MM.1S (cell line): ENCODE results near the gene AHCYL2.
"Not testable (repeated sequence)": the region's sequence is repeated elsewhere in the genome, so short reads cannot be mapped to it uniquely, and the experiment has no call there.

Experiments used
- DNase-seq: peaks from one replicate; pipeline ENCODE4 v3.0.0-alpha.2; 2015
- H2AFZ ChIP-seq: fragments of 300-600 bp; sonication (generic); 2 replicates; pipeline ENCODE4 v1.6.0; 2016; ENCODE audit warnings: antibody characterized with exemption, low read length
- H3F3A ChIP-seq: fragments of 300-600 bp; sonication (generic); 2 replicates; pipeline ENCODE4 v1.6.1; 2016; ENCODE audit warnings: mild to moderate bottlenecking, antibody characterized with exemption, low read length, moderate library complexity, mixed read lengths; ENCODE audit not compliant: insufficient read depth
- H3K27ac ChIP-seq: fragments of 300-600 bp; sonication (generic); 2 replicates; pipeline ENCODE4 v1.5.1; 2016; ENCODE audit warnings: mild to moderate bottlenecking, low read length
- H3K27me3 ChIP-seq: fragments of 300-600 bp; sonication (generic); replicated peaks from 2 replicates; pipeline ENCODE4 v1.6.0; 2016; ENCODE audit warnings: low read length; ENCODE audit not compliant: insufficient read depth
- H3K36me3 ChIP-seq: fragments of 300-600 bp; sonication (generic); replicated peaks from 2 replicates; pipeline ENCODE4 v1.6.1; 2016; ENCODE audit warnings: mild to moderate bottlenecking, low read length, mixed read lengths; ENCODE audit not compliant: insufficient read depth
- H3K4me1 ChIP-seq: fragments of 300-600 bp; sonication (generic); 2 replicates; pipeline ENCODE4 v1.6.1; 2016; ENCODE audit warnings: low read length, mixed read lengths
- H3K4me2 ChIP-seq: fragments of 300-600 bp; sonication (generic); 2 replicates; pipeline ENCODE4 v1.6.0; 2016; ENCODE audit warnings: low read depth, low read length
- H3K4me3 ChIP-seq: fragments of 300-600 bp; sonication (generic); 2 replicates; pipeline ENCODE4 v1.5.1; 2016; ENCODE audit warnings: low read length, mixed read lengths
- H3K79me2 ChIP-seq: fragments of 300-600 bp; sonication (generic); 2 replicates; pipeline ENCODE4 v1.6.1; 2016; ENCODE audit warnings: mixed run types, low read length, mixed read lengths
- H3K9ac ChIP-seq: fragments of 300-600 bp; sonication (generic); 2 replicates; pipeline ENCODE4 v1.6.1; 2016; ENCODE audit warnings: low read length, mixed read lengths
- H3K9me2 ChIP-seq: fragments of 300-600 bp; sonication (generic); replicated peaks from 2 replicates; pipeline ENCODE4 v1.6.1; 2016; ENCODE audit warnings: mild to moderate bottlenecking, low read length, mixed read lengths; ENCODE audit not compliant: insufficient read depth
- H3K9me3 ChIP-seq: fragments of 300-600 bp; sonication (generic); replicated peaks from 2 replicates; pipeline ENCODE4 v1.6.1; 2016; ENCODE audit warnings: mild to moderate bottlenecking, low read length, mixed read lengths; ENCODE audit not compliant: insufficient read depth
- H4K20me1 ChIP-seq: fragments of 300-600 bp; sonication (generic); 2 replicates; pipeline ENCODE4 v1.6.1; 2016; ENCODE audit warnings: mild to moderate bottlenecking, low read length, moderate library complexity, mixed read lengths; ENCODE audit not compliant: insufficient read depth
- EZH2 ChIP-seq: fragments of 300-600 bp; sonication (generic); optimal IDR thresholded peaks from 2 replicates; pipeline ENCODE3; 2017; ENCODE audit warnings: low read depth, mild to moderate bottlenecking, antibody characterized with exemption, low read length, mixed read lengths
- EZH2phosphoT487 ChIP-seq: fragments of 300-600 bp; sonication (generic); IDR thresholded peaks from 2 replicates; pipeline ENCODE4 v1.6.1; 2018; ENCODE audit warnings: antibody characterized with exemption, low read length
- TF ChIP-seq, protein P1 (sequence below): fragments of 300-600 bp; sonication (generic); IDR thresholded peaks from 2 replicates; pipeline ENCODE4 v1.5.1; 2016; ENCODE audit warnings: antibody characterized with exemption, low read length, mixed read lengths

AHCYL2 gene

DNA sequence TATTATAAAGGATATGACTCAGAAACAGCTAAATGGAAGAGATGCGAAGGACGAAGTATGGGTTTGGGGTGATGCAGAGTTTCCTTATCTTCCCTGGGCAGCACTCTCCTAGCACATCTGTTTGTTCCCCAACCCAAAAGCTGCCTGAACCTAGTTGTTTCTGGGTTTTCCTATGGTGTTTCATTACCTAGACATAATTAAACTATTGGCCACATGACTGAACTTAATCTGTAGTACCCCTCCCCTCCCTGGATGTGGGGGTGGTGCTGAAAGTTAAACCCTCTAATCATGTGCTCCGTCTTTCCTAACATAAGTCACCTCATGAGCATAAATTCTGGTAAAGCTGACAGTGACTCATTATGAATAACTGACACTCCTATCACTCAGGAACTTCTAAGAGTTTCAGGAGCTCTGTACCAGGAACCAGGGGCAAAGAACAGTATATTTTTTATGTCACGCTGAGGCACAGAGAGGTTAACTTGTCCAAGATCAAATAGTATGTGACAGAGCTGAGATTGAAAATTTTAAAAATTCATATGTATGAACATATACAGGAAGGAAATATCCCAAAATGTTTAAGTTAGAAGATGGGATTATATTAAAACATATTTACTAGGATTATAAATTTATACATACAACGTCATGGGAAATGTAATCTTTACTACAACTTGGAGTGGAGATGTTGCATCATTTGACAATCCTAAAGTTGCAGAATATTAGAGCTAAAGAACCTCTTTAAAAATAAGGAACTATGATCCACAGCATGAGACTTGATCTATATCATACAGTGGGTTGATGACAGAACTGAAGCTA is 214.2 kb downstream of the AHCYL2 start:
- Histone ChIP-seq H3K36me3 (no peaks in the 10 kb centered on the region), H3K27ac (no peak overlapping the region), H2AFZ (no peak overlapping the region), H3K79me2 (0 out of 2 replicates have a peak, but pooled peaks cover 6% of the 10 kb centered on the region), H3K4me1 (peaks cover 5% of the 10 kb centered on the region; the same call in 1 of the 2 replicates), H3K4me3 (no peak overlapping the region), H3F3A (no peaks in the 10 kb centered on the region), H3K9me3 (no peaks in the 10 kb centered on the region), H3K9ac (no peak overlapping the region), H3K4me2 (no peak overlapping the region), H3K27me3 (no peaks in the 10 kb centered on the region; the same call in 1 of the 2 replicates), H4K20me1 (no peaks in the 10 kb centered on the region; the same call in 1 of the 2 replicates), H3K9me2 (no peaks in the 10 kb centered on the region)
- no peak for DNase-seq
- TF ChIP-seq EZH2phosphoT487: no peak
- no peak for TF ChIP-seq EZH2
- TF ChIP-seq, protein P1, sequence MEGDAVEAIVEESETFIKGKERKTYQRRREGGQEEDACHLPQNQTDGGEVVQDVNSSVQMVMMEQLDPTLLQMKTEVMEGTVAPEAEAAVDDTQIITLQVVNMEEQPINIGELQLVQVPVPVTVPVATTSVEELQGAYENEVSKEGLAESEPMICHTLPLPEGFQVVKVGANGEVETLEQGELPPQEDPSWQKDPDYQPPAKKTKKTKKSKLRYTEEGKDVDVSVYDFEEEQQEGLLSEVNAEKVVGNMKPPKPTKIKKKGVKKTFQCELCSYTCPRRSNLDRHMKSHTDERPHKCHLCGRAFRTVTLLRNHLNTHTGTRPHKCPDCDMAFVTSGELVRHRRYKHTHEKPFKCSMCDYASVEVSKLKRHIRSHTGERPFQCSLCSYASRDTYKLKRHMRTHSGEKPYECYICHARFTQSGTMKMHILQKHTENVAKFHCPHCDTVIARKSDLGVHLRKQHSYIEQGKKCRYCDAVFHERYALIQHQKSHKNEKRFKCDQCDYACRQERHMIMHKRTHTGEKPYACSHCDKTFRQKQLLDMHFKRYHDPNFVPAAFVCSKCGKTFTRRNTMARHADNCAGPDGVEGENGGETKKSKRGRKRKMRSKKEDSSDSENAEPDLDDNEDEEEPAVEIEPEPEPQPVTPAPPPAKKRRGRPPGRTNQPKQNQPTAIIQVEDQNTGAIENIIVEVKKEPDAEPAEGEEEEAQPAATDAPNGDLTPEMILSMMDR: no peak

DNA sequence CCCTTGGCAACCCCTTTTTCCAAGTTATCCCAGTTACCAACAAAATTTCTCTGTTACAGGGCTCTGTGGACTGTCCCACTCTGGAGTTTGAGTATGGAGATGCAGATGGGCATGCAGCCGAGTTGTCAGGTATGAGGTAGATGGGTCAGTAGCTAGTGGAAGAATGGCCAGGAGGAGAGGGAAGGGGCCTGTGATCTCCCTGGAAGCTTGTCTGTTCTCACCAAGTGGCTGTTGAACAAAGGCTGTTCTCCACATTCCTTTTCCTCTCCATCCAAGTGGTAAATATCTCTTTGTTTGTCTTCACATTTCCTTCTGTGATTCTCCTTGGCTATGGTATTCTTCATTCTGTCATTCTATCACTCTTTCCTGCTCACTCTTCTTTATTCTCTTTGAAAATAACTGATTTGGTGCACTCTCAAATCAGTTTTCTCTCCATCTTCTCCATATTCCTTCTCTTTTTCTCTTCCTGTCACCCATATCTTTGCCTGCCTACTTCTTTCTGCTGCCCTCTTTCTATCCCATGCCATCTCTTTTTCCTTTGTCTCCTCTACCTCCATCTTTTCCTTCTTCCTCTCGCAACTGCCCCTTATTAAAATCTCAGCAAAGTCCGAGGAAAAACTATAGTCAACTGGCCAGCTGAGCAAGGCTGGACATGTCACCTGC is 215.3 kb downstream of the AHCYL2 start:
- DNase-seq: no peak
- Histone ChIP-seq H3K27me3 (no peaks in the 10 kb centered on the region; the same call in 1 of the 2 replicates), H3K36me3 (no peaks in the 10 kb centered on the region), H3F3A (no peaks in the 10 kb centered on the region), H3K4me1 (peaks cover 3% of the 10 kb centered on the region; the same call in 1 of the 2 replicates), H3K79me2 (0 out of 2 replicates have a peak, but pooled peaks cover 2% of the 10 kb centered on the region), H3K9me2 (no peaks in the 10 kb centered on the region), H2AFZ (no peak overlapping the region), H3K9ac (no peak overlapping the region), H3K4me3 (no peak overlapping the region), H4K20me1 (no peaks in the 10 kb centered on the region; the same call in 1 of the 2 replicates), H3K4me2 (no peak overlapping the region), H3K9me3 (no peaks in the 10 kb centered on the region), H3K27ac (no peak overlapping the region)
- TF ChIP-seq EZH2phosphoT487 (no peak), EZH2 (no peak)
- TF ChIP-seq, protein P1: no peak

DNA sequence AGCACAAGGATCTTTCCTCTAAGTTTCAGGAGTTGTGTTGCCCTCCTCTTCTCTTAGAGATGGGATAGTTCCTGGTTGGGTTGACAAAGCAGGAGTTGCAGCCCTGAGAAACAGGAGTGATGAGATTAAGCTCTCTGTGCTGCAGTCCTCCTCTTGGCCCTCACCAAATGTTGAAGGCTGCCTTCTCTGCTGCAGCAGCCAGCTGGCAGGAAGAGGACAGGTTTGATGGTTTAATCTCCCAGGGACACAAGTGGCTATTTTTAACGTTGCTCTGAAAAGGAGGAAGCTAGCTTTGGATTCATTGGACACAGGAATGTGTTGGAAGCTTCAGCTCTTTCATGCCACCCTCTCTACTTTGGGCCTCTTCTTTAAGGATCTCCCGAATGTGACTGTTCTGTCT is 218.8 kb downstream of the AHCYL2 start:
- TF ChIP-seq EZH2: no peak
- TF ChIP-seq, protein P1: no peak
- TF ChIP-seq EZH2phosphoT487: no peak
- no peaks in the 10 kb centered on the region for H3K9me3 ChIP-seq
- H3K9me2 ChIP-seq: no peaks in the 10 kb centered on the region
- no peak overlapping the region for H3K4me2 ChIP-seq
- no peaks in the 10 kb centered on the region for H3K79me2 ChIP-seq
- no peak overlapping the region for H3K27ac ChIP-seq
- H2AFZ ChIP-seq: no peak overlapping the region
- no peaks in the 10 kb centered on the region; the same call in 1 of the 2 replicates for H4K20me1 ChIP-seq
- no peaks in the 10 kb centered on the region for H3F3A ChIP-seq
- no peaks in the 10 kb centered on the region for H3K27me3 ChIP-seq
- DNase-seq: no peak
- no peaks in the 10 kb centered on the region for H3K36me3 ChIP-seq
- no peak overlapping the region for H3K9ac ChIP-seq
- H3K4me1 ChIP-seq: no peaks in the 10 kb centered on the region
- H3K4me3 ChIP-seq: no peak overlapping the region

DNA sequence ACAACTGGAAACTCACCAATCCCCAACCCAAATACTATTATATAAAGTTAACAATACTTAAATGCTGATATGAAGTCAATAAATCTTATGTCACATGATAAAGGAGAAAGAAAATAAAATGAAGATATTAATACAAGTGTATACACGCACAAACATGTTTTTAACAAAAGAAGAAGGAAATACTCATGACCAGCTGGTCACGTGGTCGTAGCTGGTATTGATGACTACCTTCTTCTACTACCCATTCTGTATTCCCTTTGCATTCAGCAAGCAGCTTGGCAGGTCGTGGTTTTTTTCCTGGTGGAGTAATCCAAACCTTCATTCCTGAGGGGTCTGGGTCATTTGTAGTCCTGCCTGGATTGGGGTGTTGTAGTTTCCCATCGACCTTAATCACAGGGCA is 219.9 kb downstream of the AHCYL2 start:
- not testable (repeated sequence) for H3K27me3 ChIP-seq, H3K4me2 ChIP-seq, H3K36me3 ChIP-seq, DNase-seq, H3K4me1 ChIP-seq, H3F3A ChIP-seq, H3K9me2 ChIP-seq, H3K9ac ChIP-seq, H3K27ac ChIP-seq, H4K20me1 ChIP-seq, H3K4me3 ChIP-seq, H2AFZ ChIP-seq, H3K9me3 ChIP-seq, H3K79me2 ChIP-seq

DNA sequence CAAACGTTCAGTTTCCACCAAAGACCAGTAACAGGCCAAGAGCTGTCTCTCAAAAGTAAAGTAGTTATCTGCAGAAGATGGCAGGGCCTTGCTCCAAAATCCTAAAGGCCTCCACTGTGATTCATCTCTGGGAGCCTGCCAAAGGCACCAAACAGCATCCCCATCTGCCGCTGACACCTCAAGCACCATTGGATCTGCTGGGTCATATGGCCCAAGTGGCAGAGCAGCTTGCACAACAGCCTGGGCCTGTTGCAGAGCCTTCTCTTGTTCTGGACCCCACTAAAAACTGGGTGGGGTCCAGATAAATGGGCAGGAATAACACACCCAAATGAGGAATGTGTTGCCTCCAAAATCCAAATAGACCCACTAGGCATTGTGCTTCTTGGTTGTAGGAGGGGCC is 222.1 kb downstream of the AHCYL2 start:
- H3K4me1 ChIP-seq, H3K4me3 ChIP-seq, H3K79me2 ChIP-seq, H2AFZ ChIP-seq, H4K20me1 ChIP-seq, H3K9me3 ChIP-seq, H3K27me3 ChIP-seq, DNase-seq, H3K9ac ChIP-seq, H3K9me2 ChIP-seq, H3K4me2 ChIP-seq, H3K36me3 ChIP-seq, H3F3A ChIP-seq, H3K27ac ChIP-seq: not testable (repeated sequence)
